GM20000 (cell line): Measurements from ENCODE around the gene PTPRCAP.

Experiments used
- DNase-seq: peaks from one replicate; pipeline ENCODE4 v3.0.0; 2012; ENCODE audit warnings: low spot score
- CTCF ChIP-seq: IDR thresholded peaks from 2 replicates; pipeline ENCODE4 v1.5.1; 2012; ENCODE audit warnings: mild to moderate bottlenecking, control low read depth; ENCODE audit errors: extremely low read depth, missing control alignments

Gene PTPRCAP

GRCh38 chr11:67411785-67412152 lies 25.7 kb downstream of the PTPRCAP start:
- DNase-seq: no peak
- TF ChIP-seq CTCF: no peak

GRCh38 chr11:67410984-67411784 lies 26.3 kb downstream of the PTPRCAP start:
- DNase-seq: no peak
- TF ChIP-seq CTCF: no peak

- no peak for DNase-seq
- no peak for TF ChIP-seq CTCF
Measured at GRCh38 chr11:67410369-67410831, 27.1 kb downstream of the PTPRCAP start.

- TF ChIP-seq CTCF: no peak
- DNase-seq: no peak
Measured at GRCh38 chr11:67409781-67410368, 27.6 kb downstream of the PTPRCAP start.

- TF ChIP-seq CTCF: no peak
- DNase-seq: peak; percentile 82
Measured at GRCh38 chr11:67409261-67409666, 28.2 kb downstream of the PTPRCAP start.

GRCh38 chr11:67408437-67409200 lies 28.9 kb downstream of the PTPRCAP start:
- DNase-seq: no peak
- TF ChIP-seq CTCF: no peak

GRCh38 chr11:67407688-67408163 lies 29.8 kb downstream of the PTPRCAP start:
- no peak for TF ChIP-seq CTCF
- no peak for DNase-seq
